Neuronal stem cell (in vitro differentiated cells): Measurements from ENCODE around the gene PDGFA.
A peak's percentile ranks its signal among the peaks of the same experiment; 100 is the strongest.

ENCODE experiments used
- DNase-seq: peaks from one replicate; pipeline ENCODE4 v3.0.0-alpha.2; 2013; ENCODE audit warnings: low spot score
- H2AFZ ChIP-seq: one replicate; pipeline ENCODE4 v1.6.1; 2013; ENCODE audit warnings: mild to moderate bottlenecking, low read length, inconsistent platforms
- H2AK5ac ChIP-seq: 2 replicates; pipeline ENCODE4 v1.6.1; 2013; ENCODE audit warnings: low read depth, mild to moderate bottlenecking, inconsistent platforms, low read length, moderate library complexity, mixed read lengths
- H2BK120ac ChIP-seq: 2 replicates; pipeline ENCODE4 v1.6.1; 2013; ENCODE audit warnings: low read depth, mild to moderate bottlenecking, inconsistent platforms, low read length, moderate library complexity, mixed read lengths
- H2BK12ac ChIP-seq: one replicate; pipeline ENCODE4 v1.6.1; 2013; ENCODE audit warnings: low read length, inconsistent platforms
- H2BK15ac ChIP-seq: 2 replicates; pipeline ENCODE4 v1.6.1; 2013; ENCODE audit warnings: mild to moderate bottlenecking, low read length, inconsistent platforms, mixed read lengths
- H2BK5ac ChIP-seq: one replicate; pipeline ENCODE4 v1.6.1; 2013; ENCODE audit warnings: inconsistent platforms, mild to moderate bottlenecking, low read length, moderate library complexity
- H3K14ac ChIP-seq: one replicate; pipeline ENCODE4 v1.6.1; 2013; ENCODE audit warnings: low read length, inconsistent platforms
- H3K18ac ChIP-seq: 2 replicates; pipeline ENCODE4 v1.6.1; 2013; ENCODE audit warnings: low read length, inconsistent platforms
- H3K23ac ChIP-seq: 2 replicates; pipeline ENCODE4 v1.6.1; 2013; ENCODE audit warnings: low read depth, mild to moderate bottlenecking, mixed read lengths, low read length, inconsistent platforms; ENCODE audit not compliant: poor library complexity
- H3K27ac ChIP-seq: replicated peaks from 3 replicates; pipeline ENCODE4 v1.5.1; 2013; ENCODE audit warnings: low read length, inconsistent platforms
- H3K27me3 ChIP-seq, 3 experiments: 2 replicates each; pipeline ENCODE4 v1.6.1; 2013; ENCODE audit warnings: low read length in 3 of 3, mild to moderate bottlenecking in 2 of 3, inconsistent platforms in 1 of 3, low read depth in 1 of 3, mixed read lengths in 1 of 3, moderate library complexity in 1 of 3; ENCODE audit not compliant: control insufficient read depth in 3 of 3, insufficient read depth in 3 of 3
- H3K36me3 ChIP-seq, 2 donors: replicated peaks in 1 of 2; 2 replicates each; pipeline ENCODE4 v1.6.1; 2013; ENCODE audit warnings: low read length in 2 of 2; ENCODE audit not compliant: control insufficient read depth in 2 of 2, insufficient read depth in 2 of 2
- H3K4ac ChIP-seq: 2 replicates; pipeline ENCODE4 v1.6.1; 2013; ENCODE audit warnings: inconsistent platforms, mild to moderate bottlenecking, low read length, moderate library complexity
- H3K4me1 ChIP-seq, 2 donors: 1 replicate in 1 of 2; 2 replicates in 1 of 2; pipeline ENCODE4 v1.6.1; 2013; ENCODE audit warnings: low read length in 2 of 2, low read depth in 1 of 2; ENCODE audit not compliant: control insufficient read depth in 2 of 2, insufficient read depth in 1 of 2
- H3K4me2 ChIP-seq: one replicate; pipeline ENCODE4 v1.6.1; 2013; ENCODE audit warnings: mild to moderate bottlenecking, low read length, inconsistent platforms; ENCODE audit not compliant: insufficient read depth, poor library complexity, severe bottlenecking
- H3K4me3 ChIP-seq, 2 donors: 2 replicates each; pipeline ENCODE4 v1.5.1; 2013; ENCODE audit warnings: low read length in 2 of 2, mild to moderate bottlenecking in 2 of 2, inconsistent platforms in 1 of 2, moderate library complexity in 1 of 2
- H3K79me1 ChIP-seq: one replicate; pipeline ENCODE4 v1.6.1; 2013; ENCODE audit warnings: low read depth, mild to moderate bottlenecking, inconsistent platforms, low read length, moderate library complexity
- H3K9ac ChIP-seq: one replicate; pipeline ENCODE4 v1.6.1; 2013; ENCODE audit warnings: mild to moderate bottlenecking, low read depth, low read length, inconsistent platforms; ENCODE audit not compliant: poor library complexity
- H3K9me3 ChIP-seq, 2 donors: replicated peaks in 1 of 2; 2 replicates each; pipeline versions ENCODE3 to v1.6.1; 2013; ENCODE audit warnings: low read length in 2 of 2, mild to moderate bottlenecking in 2 of 2, inconsistent platforms in 1 of 2, low read depth in 1 of 2, mixed read lengths in 1 of 2, moderate library complexity in 1 of 2; ENCODE audit not compliant: control insufficient read depth in 2 of 2, insufficient read depth in 1 of 2
- H4K8ac ChIP-seq: one replicate; pipeline ENCODE4 v1.6.1; 2013; ENCODE audit warnings: low read depth, mild to moderate bottlenecking, inconsistent platforms, low read length, moderate library complexity
- H4K91ac ChIP-seq: one replicate; pipeline ENCODE4 v1.6.1; 2013; ENCODE audit warnings: low read length, low read depth, mild to moderate bottlenecking, inconsistent platforms; ENCODE audit not compliant: poor library complexity
- WGBS, 2 donors: extraction: QIAGEN DNeasy Blood & Tissue Kit; methylation state at CpG; one replicate each; pipeline ENCODE4 v1.1.7; 2013; ENCODE audit warnings: missing lambda C conversion rate in 2 of 2, mixed read lengths in 1 of 2; ENCODE audit not compliant: insufficient read length in 2 of 2, insufficient replicate concordance in 1 of 2; ENCODE audit errors: extremely low coverage in 2 of 2; 5-methylcytosine and 5-hydroxymethylcytosine counted together

Gene PDGFA

GRCh38 chr7:545470-545869 is 25.8 kb upstream of the PDGFA start:
- no peak overlapping the region for H2AK5ac ChIP-seq
- no peak overlapping the region for H3K4me2 ChIP-seq
- peaks cover 0 to 2% of the 10 kb centered on the region in 2 donors for H3K9me3 ChIP-seq
- peaks cover 5 to 9% of the 10 kb centered on the region in 2 donors for H3K4me1 ChIP-seq
- H2BK15ac ChIP-seq: no peak overlapping the region
- H4K91ac ChIP-seq: no peak overlapping the region
- H3K23ac ChIP-seq: no peak overlapping the region
- no peaks in the 10 kb centered on the region for H3K27me3 ChIP-seq
- no peak overlapping the region for H2BK120ac ChIP-seq
- no peak overlapping the region for H3K18ac ChIP-seq
- WGBS, 2 donors: no CpG with 5 or more reads among the region's 16 CpGs
- H3K27ac ChIP-seq: no peak overlapping the region
- H2BK5ac ChIP-seq: no peak overlapping the region
- DNase-seq: no peak
- no peak overlapping the region for H4K8ac ChIP-seq
- H2BK12ac ChIP-seq: no peak overlapping the region
- H3K9ac ChIP-seq: no peak overlapping the region
- no peak overlapping the region for H3K4ac ChIP-seq
- H3K36me3 ChIP-seq: no peaks in the 10 kb centered on the region
- no peak overlapping the region for H3K14ac ChIP-seq
- H3K79me1 ChIP-seq: no peaks in the 10 kb centered on the region
- no peak overlapping the region for H3K4me3 ChIP-seq
- no peak overlapping the region for H2AFZ ChIP-seq

GRCh38 chr7:544338-545221 is 24.9 kb upstream of the PDGFA start:
- WGBS, 2 donors: no CpG with 5 or more reads among the region's 18 CpGs
- H2BK120ac ChIP-seq: no peak overlapping the region
- DNase-seq: no peak
- no peak overlapping the region for H2AFZ ChIP-seq
- no peak overlapping the region for H3K14ac ChIP-seq
- no peaks in the 10 kb centered on the region for H3K36me3 ChIP-seq
- H4K91ac ChIP-seq: no peak overlapping the region
- no peak overlapping the region for H4K8ac ChIP-seq
- no peak overlapping the region for H3K27ac ChIP-seq
- peak overlapping the region; percentile 15 for H2AK5ac ChIP-seq
- no peak overlapping the region for H3K4me3 ChIP-seq
- no peaks in the 10 kb centered on the region for H3K27me3 ChIP-seq
- H3K79me1 ChIP-seq: no peaks in the 10 kb centered on the region
- no peak overlapping the region for H3K23ac ChIP-seq
- H3K4me2 ChIP-seq: no peak overlapping the region
- no peak overlapping the region for H3K9ac ChIP-seq
- H2BK12ac ChIP-seq: no peak overlapping the region
- peak overlapping the region; percentile 15 for H3K18ac ChIP-seq
- H2BK5ac ChIP-seq: no peak overlapping the region
- H3K4me1 ChIP-seq: peaks cover 5 to 9% of the 10 kb centered on the region in 2 donors
- H3K4ac ChIP-seq: no peak overlapping the region
- H3K9me3 ChIP-seq: peaks cover 0 to 2% of the 10 kb centered on the region in 2 donors
- peak overlapping the region; percentile 35 for H2BK15ac ChIP-seq

GRCh38 chr7:543501-544337 is 24.1 kb upstream of the PDGFA start:
- Histone ChIP-seq H2BK5ac (no peak overlapping the region), H3K23ac (no peak overlapping the region), H2BK12ac (no peak overlapping the region), H3K4me1 (peaks cover 5 to 9% of the 10 kb centered on the region in 2 donors), H3K4ac (no peak overlapping the region), H2AFZ (no peak overlapping the region), H3K79me1 (no peaks in the 10 kb centered on the region), H4K8ac (no peak overlapping the region), H3K9ac (no peak overlapping the region), H4K91ac (peak overlapping the region; percentile 24), H2BK120ac (no peak overlapping the region), H2BK15ac (peak overlapping the region; percentile 35), H3K18ac (peak overlapping the region; percentile 15), H2AK5ac (peak overlapping the region; percentile 15), H3K9me3 (peaks cover 0 to 2% of the 10 kb centered on the region in 2 donors), H3K14ac (no peak overlapping the region), H3K27ac (no peak overlapping the region), H3K4me2 (no peak overlapping the region), H3K36me3 (no peaks in the 10 kb centered on the region), H3K27me3 (no peaks in the 10 kb centered on the region), H3K4me3 (no peak overlapping the region)
- no CpG with 5 or more reads among the region's 18 CpGs for WGBS, 2 donors
- DNase-seq: no peak
